Measurements from ENCODE around the gene MELTF. TPM values are rescaled to one million over a fixed set of nuclear protein-coding genes. Genes with fewer than 3 reads are reported as not detected.

The MELTF gene
- total and polyA plus RNA-seq, 9 of the 15 experiments (the other 6 are each of a cell fraction or from before 2014, with no cell fraction given): 0.35 to 10.5 (median 4.5) TPM

DNA sequence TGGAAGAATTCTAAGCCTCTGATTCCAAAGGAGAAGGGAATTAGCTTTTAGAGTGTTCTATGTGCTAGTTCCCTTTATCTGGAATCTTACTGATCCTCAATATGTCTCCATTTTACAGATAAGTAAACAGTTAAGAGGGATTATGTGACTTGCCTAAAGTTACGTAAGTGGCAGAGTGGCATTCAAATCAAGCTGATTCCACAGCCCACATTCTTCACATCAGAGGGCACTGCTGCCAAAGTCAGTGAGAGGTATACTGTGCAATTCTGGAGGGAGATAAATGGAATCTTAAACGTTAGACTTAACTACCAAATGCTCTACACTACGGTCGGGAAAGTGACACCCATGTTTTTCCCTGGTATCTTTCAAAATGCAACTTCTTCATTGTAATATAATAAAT is 11.0 kb upstream of the MELTF start:
- peaks cover 0 to 6% of the 10 kb centered on the region in 2 experiments; a peak in 2 of 5 replicates for H3K4me1 ChIP-seq (replicated peaks in 1 of 2; ENCODE audit: control insufficient read depth in 2 of 2, insufficient read depth in 2 of 2, low read length in 2 of 2)
- in situ Hi-C loops (cut with MboI): no loop called here
- intact Hi-C loops (cut with micrococcal nuclease): no loop called here
- no peaks in the 10 kb centered on the region for H3K9me1 ChIP-seq (ENCODE audit: control insufficient read depth, insufficient read depth, low read length)
- H3K4me2 ChIP-seq (ENCODE audit: insufficient read depth, low read length): no peak overlapping the region
- TF ChIP-seq POLR2AphosphoS2 (IDR thresholded peaks at IDR 0.05; ENCODE audit: low read length) (0 out of 2 replicates have a peak, but pooled peaks have one; percentile 23), MBD2 (IDR thresholded peaks at IDR 0.05; ENCODE audit: borderline replicate concordance, low read depth) (no peak)
- no peak overlapping the region for H3K4me3 ChIP-seq
- H3K27me3 ChIP-seq (ENCODE audit: control insufficient read depth in 2 of 2, insufficient read depth in 2 of 2, low read length in 2 of 2): peaks cover 0 to 4% of the 10 kb centered on the region in 2 experiments; a peak in 2 of 5 replicates
- DNase-seq (ENCODE audit: extremely low read depth in 1 of 4, low spot score in 3 of 4): no peak
- no peak for FAIRE-seq
- no peaks in the 10 kb centered on the region for H3K79me2 ChIP-seq (ENCODE audit: control insufficient read depth, insufficient read depth, low read length)
- POLR2A ChIA-PET: interaction anchor here (0.6 to 1.5 kb wide), 3 partner anchors 9 to 24 kb away, joined by 3 read pairs; no protein-coding TSS in a partner anchor
- ATAC-seq: no peak
- no peaks in the 10 kb centered on the region for H4K20me1 ChIP-seq (replicated peaks; ENCODE audit: control insufficient read depth, insufficient read depth, low read length)
- 51% methylated on average over 4 of the region's 4 CpGs for WGBS (ENCODE audit: insufficient coverage, low coverage, missing lambda C conversion rate)
- no TSS peak for BruUV-seq (replicated peaks)
- H3K36me3 ChIP-seq (ENCODE audit: control insufficient read depth, insufficient read depth, low read length): peaks cover 24% of the 10 kb centered on the region; the same call in 2 of the 3 replicates
- H3K27ac ChIP-seq (ENCODE audit: extremely low read depth, low read depth, low read length): no peak overlapping the region
- no peak overlapping the region for H3K9ac ChIP-seq (ENCODE audit: insufficient read depth in 1 of 2, low read depth in 2 of 2, low read length in 2 of 2)
- CTCF ChIA-PET (ENCODE audit: low intra/inter-chr PET ratio): no interaction called here
- H3K9me3 ChIP-seq (replicated peaks; ENCODE audit: control insufficient read depth, insufficient read depth, low read depth, low read length): no peaks in the 10 kb centered on the region
- no peak overlapping the region for H2AFZ ChIP-seq (ENCODE audit: low read depth, low read length)

- Histone ChIP-seq H3K79me2 (ENCODE audit: control insufficient read depth, insufficient read depth, low read length) (no peaks in the 10 kb centered on the region), H3K9ac (ENCODE audit: insufficient read depth in 1 of 2, low read depth in 2 of 2, low read length in 2 of 2) (no peak overlapping the region), H3K9me1 (ENCODE audit: control insufficient read depth, insufficient read depth, low read length) (no peaks in the 10 kb centered on the region), H3K9me3 (replicated peaks; ENCODE audit: control insufficient read depth, insufficient read depth, low read depth, low read length) (no peaks in the 10 kb centered on the region), H3K36me3 (ENCODE audit: control insufficient read depth, insufficient read depth, low read length) (peaks cover 11% of the 10 kb centered on the region; the same call in 1 of the 3 replicates), H3K27me3 (ENCODE audit: control insufficient read depth in 2 of 2, insufficient read depth in 2 of 2, low read length in 2 of 2) (peaks cover 0 to 4% of the 10 kb centered on the region in 2 experiments; a peak in 2 of 5 replicates), H3K4me2 (ENCODE audit: insufficient read depth, low read length) (no peak overlapping the region), H2AFZ (ENCODE audit: low read depth, low read length) (no peak overlapping the region), H3K27ac (ENCODE audit: extremely low read depth, low read depth, low read length) (no peak overlapping the region), H3K4me3 (no peak overlapping the region), H3K4me1 (replicated peaks in 1 of 2; ENCODE audit: control insufficient read depth in 2 of 2, insufficient read depth in 2 of 2, low read length in 2 of 2) (peaks cover 0 to 6% of the 10 kb centered on the region in 2 experiments; a peak in 2 of 5 replicates), H4K20me1 (replicated peaks; ENCODE audit: control insufficient read depth, insufficient read depth, low read length) (no peaks in the 10 kb centered on the region)
- POLR2A ChIA-PET: interaction anchor here (1.5 kb wide), 1 partner anchor 22 kb away, joined by 3 read pairs; no protein-coding TSS in a partner anchor
- DNase-seq (ENCODE audit: extremely low read depth in 1 of 4, low spot score in 3 of 4): no peak
- BruUV-seq (replicated peaks): TSS peak; percentile 17
- WGBS (ENCODE audit: insufficient coverage, low coverage, missing lambda C conversion rate): 73% methylated on average over 14 of the region's 14 CpGs
- no peak for FAIRE-seq
- in situ Hi-C loops (cut with MboI) (no loop called here), intact Hi-C loops (cut with micrococcal nuclease) (loop anchor here (10.0 kb wide), 1 partner anchor 146 kb away; no protein-coding TSS in a partner anchor)
- CTCF ChIA-PET (ENCODE audit: low intra/inter-chr PET ratio): no interaction called here
- peak; percentile 26 for ATAC-seq
- TF ChIP-seq, protein P1, sequence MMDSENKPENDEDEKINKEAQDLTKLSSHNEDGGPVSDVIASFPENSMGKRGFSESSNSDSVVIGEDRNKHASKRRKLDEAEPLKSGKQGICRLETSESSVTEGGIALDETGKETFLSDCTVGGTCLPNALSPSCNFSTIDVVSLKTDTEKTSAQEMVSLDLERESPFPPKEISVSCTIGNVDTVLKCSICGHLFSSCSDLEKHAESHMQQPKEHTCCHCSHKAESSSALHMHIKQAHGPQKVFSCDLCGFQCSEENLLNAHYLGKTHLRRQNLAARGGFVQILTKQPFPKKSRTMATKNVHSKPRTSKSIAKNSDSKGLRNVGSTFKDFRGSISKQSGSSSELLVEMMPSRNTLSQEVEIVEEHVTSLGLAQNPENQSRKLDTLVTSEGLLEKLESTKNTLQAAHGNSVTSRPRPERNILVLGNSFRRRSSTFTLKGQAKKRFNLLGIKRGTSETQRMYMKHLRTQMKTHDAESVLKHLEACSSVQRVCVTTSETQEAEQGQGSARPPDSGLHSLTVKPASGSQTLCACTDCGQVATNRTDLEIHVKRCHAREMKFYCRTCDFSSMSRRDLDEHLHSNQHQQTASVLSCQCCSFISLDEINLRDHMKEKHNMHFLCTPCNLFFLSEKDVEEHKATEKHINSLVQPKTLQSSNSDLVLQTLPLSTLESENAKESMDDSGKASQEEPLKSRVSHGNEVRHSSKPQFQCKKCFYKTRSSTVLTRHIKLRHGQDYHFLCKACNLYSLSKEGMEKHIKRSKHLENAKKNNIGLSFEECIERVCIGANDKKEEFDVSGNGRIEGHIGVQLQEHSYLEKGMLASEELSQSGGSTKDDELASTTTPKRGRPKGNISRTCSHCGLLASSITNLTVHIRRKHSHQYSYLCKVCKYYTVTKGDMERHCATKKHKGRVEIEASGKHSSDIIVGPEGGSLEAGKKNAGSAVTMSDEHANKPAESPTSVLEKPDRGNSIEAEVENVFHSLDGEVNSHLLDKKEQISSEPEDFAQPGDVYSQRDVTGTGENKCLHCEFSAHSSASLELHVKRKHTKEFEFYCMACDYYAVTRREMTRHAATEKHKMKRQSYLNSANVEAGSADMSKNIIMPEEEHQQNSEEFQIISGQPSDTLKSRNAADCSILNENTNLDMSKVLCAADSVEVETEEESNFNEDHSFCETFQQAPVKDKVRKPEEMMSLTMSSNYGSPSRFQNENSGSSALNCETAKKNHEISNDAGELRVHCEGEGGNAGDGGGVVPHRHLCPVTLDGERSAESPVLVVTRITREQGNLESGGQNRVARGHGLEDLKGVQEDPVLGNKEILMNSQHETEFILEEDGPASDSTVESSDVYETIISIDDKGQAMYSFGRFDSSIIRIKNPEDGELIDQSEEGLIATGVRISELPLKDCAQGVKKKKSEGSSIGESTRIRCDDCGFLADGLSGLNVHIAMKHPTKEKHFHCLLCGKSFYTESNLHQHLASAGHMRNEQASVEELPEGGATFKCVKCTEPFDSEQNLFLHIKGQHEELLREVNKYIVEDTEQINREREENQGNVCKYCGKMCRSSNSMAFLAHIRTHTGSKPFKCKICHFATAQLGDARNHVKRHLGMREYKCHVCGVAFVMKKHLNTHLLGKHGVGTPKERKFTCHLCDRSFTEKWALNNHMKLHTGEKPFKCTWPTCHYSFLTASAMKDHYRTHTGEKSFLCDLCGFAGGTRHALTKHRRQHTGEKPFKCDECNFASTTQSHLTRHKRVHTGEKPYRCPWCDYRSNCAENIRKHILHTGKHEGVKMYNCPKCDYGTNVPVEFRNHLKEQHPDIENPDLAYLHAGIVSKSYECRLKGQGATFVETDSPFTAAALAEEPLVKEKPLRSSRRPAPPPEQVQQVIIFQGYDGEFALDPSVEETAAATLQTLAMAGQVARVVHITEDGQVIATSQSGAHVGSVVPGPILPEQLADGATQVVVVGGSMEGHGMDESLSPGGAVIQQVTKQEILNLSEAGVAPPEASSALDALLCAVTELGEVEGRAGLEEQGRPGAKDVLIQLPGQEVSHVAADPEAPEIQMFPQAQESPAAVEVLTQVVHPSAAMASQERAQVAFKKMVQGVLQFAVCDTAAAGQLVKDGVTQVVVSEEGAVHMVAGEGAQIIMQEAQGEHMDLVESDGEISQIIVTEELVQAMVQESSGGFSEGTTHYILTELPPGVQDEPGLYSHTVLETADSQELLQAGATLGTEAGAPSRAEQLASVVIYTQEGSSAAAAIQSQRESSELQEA (IDR thresholded peaks at IDR 0.05; ENCODE audit: low read depth): no peak
- TF ChIP-seq HSF4 (CRISPR knock-in tag; IDR thresholded peaks at IDR 0.05; ENCODE audit: borderline replicate concordance) (no peak), ZNF165 (CRISPR knock-in tag; IDR thresholded peaks at IDR 0.05; ENCODE audit: borderline replicate concordance) (no peak), NBN (IDR thresholded peaks at IDR 0.05; ENCODE audit: low read depth) (no peak)
Measured at GRCh38 chr3:197038679-197039462, 9.3 kb upstream of the MELTF start.

Measured in K562 (cell line).